HG03060 (cell line): ENCODE data around the gene GFAP.

ENCODE experiments used
- ATAC-seq: cut with Tn5 transposase; IDR thresholded peaks from one replicate; pipeline ENCODE4 v1.9.1; 2021; ENCODE audit warnings: low read depth, moderate number of reproducible peaks; ENCODE audit not compliant: unreplicated experiment

The GFAP gene

GRCh38 chr17:44915862-44916780 is 821 bp upstream of the GFAP start:
- ATAC-seq = no peak

DNA sequence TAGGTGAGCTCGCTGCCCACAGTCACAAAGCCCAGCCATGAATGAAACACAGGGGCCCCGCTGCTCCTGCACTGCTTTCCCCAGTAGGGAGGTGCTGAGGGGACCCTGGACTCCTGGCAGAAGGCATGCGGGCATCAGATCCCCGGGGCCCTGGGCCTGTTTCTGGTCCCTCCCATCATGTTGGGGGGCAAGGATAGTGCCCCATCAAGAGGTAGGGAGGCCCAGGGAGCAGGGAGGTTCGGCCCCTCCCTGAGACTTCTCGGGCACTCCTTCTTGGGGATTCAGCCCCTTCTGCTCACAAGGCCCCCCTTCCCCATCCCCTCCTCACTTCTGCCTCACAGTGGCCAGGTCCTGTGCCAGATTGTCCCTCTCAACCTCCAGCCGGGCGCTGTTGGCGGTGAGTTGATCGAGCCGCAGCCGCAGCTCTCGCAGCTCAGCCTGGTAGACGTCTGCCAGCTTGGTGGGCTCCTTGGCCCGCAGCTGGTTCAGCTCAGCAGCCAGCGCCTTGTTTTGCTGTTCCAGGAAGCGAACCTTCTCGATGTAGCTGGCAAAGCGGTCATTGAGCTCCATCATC is 515 bp downstream of the GFAP start:
- ATAC-seq = no peak

DNA sequence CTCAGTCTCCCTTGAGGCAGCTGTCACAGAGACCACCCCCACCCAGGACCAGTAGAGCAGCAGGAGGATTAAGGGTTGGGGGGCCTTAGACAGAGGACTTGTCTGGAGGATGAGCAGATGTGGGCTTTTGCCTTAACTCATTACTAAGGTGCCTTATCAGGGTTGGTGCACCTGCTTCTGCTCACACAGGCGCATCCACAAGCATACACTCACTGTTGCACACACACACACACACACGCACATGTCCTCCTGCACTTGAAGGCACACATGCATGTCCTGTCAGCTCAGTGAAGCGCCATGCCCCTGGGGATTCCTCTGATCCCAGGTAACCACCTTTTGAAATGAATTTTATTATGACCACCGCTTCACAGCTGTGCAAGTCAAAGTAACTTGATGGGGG is 1.2 kb downstream of the GFAP start:
- no peak for ATAC-seq

- ATAC-seq = no peak
Observed at GRCh38 chr17:44913676-44914075, 1.6 kb downstream of the GFAP start.

DNA sequence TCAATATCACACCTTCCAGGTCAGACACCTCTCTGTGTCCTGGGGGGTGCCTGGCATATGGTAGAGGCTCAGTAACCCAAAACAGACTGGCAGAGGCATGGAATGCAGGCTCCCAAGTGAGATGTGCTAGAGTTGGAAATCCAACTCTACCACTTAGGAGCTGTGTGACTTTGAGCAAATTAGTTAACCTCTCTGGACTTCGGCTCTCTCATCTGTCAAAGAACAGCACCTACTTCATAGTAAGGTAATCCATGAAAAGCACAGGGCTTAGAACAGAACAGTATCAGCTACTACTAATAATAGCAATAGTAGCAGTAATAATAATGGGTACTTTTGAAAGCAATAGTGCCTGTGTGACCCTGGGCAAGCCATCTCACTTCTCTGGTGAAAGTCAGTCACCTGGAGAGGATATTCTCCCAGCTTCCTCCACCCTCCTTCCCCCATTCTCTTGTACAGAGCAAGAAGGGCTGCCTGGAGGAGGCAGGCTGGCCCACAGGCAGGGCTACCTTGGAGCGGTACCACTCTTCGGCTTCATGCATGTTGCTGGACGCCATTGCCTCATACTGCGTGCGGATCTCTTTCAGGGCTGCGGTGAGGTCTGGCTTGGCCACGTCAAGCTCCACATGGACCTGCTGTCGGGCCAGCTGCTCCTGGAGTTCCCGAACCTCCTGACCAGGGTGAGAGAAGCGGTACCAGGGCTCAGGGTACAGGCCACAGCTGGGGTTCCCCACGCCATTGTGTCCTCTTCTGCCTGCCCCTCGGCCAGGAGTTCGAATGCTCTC is 2.3 kb downstream of the GFAP start:
- ATAC-seq = no peak

- no peak for ATAC-seq
Observed at GRCh38 chr17:44911133-44912001, 3.9 kb downstream of the GFAP start.

DNA sequence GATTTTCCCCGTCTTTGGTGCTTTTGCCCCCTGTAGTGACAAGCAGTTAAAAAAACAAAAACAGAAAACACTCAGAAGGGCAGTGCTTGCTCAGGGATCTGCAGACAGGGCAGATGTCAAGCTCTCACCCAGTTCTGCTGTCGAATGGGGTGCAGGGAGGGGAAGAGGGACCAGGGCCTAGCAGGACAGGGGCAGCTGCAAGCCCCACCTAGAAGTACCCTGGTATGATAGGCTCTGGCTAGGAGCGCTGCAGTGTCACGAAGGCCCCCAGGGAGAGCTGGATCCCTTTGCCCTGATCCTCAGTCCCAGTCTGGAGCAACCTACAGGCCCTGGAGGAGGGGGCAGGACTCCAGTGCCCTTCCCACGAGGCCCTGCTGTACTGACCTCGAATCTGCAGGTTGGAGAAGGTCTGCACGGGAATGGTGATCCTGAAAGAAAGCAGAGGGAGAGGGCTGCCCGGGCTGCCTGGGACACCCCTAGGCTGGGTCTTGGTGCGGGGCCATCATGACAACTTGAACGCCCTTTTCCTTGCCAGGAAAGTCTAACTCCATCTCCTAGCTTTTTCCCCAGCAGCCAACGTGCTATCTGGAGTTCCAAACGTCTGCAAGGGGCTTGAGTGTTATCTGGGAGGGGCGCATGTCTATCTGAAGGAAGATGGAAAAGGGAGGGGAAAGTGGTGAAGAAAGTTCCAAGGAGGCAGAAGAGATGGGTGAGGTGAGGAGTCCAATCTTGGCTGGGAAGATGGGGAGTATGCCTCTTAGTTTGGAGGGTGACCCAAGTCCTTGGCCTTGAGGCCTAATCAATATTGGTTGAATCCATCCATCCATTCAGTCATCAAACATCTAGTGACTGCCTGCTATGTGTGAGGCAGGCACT is 4.8 kb downstream of the GFAP start:
- ATAC-seq = no peak

DNA sequence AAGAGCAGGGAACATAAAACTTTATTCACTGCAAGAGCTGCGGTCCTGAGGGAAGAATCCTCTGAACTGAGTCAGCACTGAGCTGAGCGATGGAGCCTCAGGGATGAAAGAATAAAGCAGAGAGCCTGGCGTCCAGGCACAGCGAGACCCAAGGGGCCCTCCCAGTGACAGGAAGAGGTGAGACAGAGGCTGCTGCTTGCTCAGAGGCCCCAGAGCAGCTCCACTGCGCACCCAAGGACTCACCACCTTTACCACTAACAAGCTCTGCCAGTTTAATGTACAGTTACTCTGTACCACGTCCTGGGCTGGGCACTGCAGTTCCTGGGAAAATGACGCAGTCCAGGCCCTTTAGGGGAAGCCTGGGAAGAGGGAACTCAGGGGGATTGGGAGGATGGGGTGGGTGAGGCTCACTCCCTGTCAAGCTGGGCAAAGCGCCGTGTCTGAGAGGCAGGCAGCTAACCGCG is 5.6 kb downstream of the GFAP start:
- no peak for ATAC-seq

- no peak for ATAC-seq
Observed at GRCh38 chr17:44908761-44909326, 6.5 kb downstream of the GFAP start.

GRCh38 chr17:44907729-44908470 is 7.4 kb downstream of the GFAP start:
- ATAC-seq = no peak

DNA sequence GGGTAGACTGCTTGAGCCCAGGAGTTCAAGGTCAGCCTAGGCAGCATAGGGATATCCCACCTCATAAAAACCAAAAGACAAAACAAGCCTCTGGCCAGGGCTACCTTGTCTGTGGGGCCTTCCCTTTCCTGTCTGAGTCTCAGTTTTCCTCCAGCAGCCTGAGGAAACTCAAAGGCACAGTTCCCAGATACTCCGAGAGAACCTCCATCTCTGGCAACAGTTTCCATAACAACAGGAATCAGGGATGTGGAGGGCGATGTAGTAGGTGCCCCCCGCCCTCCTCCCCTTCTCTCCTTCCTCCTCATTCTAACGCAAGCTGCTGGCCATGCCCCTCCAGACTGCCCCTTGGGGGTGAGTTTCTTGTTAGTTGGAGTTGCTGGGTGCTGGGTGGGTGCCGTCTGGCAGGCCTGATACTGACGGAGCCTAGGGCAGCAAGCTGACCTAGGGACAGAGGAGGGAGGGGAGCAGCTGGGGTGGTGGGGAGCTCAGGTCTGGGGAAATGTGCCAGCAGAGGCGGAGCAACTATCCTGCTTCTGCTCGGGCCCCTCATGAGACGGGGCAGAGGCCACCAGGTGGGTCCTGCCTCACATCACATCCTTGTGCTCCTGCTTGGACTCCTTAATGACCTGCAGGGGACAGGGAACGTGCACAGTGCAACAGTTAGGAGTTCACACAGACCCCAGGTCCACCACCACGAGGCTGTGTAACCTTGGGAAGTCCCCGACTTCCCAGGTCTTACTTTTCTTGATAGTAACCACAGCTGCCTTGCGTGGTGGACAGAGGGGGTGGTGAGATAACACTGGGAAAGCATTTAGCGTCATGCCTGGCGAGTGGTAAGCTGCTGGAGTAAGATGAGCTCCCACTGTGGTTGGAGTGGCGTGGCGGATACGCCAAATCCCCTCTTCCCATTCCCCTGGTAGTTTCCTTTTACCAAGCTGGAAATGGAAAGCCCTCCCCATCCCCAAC is 8.3 kb downstream of the GFAP start:
- no peak for ATAC-seq

GRCh38 chr17:44906010-44906646 is 9.2 kb downstream of the GFAP start:
- ATAC-seq = no peak

DNA sequence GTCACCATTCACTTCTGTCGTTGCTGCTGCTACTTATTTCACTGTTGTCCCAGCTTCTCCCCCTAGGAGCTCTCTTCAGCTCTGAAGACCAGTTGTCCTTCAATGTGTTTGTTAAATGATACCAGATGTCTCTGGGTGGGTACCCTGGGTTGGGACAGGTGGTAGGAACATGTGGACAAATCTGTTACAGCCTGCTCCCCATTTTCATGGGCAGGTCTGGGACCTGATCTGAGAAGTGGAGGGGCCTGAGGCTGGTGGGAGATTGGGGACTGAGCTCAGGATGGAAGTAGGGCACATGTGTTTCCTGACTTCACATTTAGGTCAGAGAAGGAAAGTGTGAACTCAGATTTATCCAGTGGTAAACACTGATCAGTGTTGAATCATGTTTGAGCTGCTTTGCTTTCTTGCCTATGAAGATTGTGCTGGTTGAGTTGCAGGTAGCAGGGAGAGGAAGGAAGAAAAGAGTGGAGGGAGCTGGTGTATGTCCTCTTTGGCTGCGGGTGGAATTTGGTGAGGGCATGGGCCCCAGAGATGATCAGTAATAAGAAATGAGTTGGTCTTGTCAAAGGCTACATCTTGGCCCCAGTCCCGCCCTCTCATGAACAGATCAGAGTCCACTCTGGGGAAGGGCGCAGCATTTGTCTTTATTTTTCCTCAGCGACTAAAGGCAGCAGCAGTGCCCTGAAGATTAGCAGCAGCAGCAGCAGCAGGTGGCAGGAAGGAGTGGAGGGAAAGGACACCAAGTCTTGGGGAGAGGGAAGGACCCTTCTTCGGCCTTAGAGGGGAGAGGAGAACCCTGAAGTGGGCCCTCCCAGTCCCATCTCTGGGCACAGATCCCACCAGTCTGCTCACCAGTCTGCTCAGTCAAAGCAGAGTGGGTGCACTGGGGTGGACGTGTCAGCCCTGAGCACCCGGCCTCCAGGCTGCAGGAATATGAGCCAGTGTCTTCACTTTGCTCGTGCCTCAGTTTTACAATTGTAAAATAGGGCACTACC is 10.0 kb downstream of the GFAP start:
- no peak for ATAC-seq

DNA sequence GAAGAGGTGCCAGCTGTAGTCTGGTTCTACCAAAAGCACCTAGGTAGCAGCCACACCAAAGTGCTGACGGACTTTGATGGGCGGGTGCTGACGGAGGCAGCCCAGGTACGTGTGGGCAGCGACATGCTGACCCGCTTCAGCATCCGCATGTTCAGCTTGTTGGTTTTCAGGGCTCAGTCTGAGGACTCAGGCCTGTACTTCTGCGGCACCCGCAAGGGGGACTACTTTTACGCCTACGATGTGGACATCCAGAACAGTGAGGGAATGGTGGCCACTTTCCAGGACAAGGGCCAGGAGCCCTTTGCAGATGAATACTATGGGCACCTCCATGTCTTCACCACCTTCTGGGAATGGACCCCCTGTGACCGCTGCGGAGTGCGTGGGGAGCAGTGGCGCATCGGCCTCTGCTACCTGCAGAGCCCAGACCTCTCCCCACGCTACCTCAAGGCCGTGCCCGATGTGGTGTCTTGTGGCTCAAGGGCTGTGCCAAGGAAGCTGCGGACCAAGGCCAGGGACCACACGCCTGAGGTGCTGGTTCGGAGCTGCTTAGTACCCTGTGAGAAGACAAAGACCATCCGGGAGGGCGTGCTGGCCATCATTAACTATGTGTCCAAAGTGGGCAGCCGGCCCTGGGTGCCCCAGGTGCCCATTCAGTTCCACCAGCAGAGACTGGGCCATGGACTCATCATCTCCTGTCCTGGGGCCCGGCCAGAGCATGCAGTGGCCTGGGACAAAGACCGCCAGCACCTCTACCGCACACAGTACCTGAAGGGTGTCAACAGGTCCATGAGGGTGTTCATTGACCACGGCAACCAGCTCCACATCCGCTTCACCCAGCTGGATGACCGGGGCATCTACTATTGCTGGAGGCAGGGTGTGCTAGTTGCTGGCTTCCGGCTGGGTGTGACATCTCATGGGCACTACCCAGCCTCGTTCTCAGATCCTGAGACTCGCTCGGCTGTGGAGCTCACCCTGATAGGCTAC is 11.0 kb downstream of the GFAP start:
- no peak for ATAC-seq
